ENCODE results near the gene ACSS1.

GRCh38 chr20:25076731-25077609, 19.0 kb upstream of the ACSS1 start:
- TF ChIP-seq POLR2A (IDR thresholded peaks at IDR 0.05) (no peak), CTCF (IDR thresholded peaks at IDR 0.05) (peak in 4 of 6 experiments; percentile 13 to 31 (median 19))
